Measurements from ENCODE around the gene SERPINB2. TPM values are rescaled to one million over a fixed set of nuclear protein-coding genes. Genes with fewer than 3 reads are reported as not detected.

Gene SERPINB2
- total RNA-seq, 1 donor from 2014 or later, result not detected

- peak within 1 kb of the TSS; percentile 27 for H3K4me3 Mint-ChIP-seq
- H3K79me2 ChIP-seq (ENCODE audit: low read depth), result no peaks in the 10 kb centered on the region
- no peak within 1 kb of the TSS for H3K9ac ChIP-seq
- H3F3A ChIP-seq (ENCODE audit: low read depth), result peaks cover 10% of the 10 kb centered on the region
- H3K9me3 Mint-ChIP-seq, result peaks cover 2% of the 10 kb centered on the region
- peak within 1 kb of the TSS; percentile 39 for H3K4me3 ChIP-seq
- H3K4me1 Mint-ChIP-seq, result peaks cover 5% of the 10 kb centered on the region
- peaks cover 6% of the 10 kb centered on the region for H3K27me3 Mint-ChIP-seq (ENCODE audit: insufficient read depth, low read depth)
- H4K20me1 ChIP-seq (ENCODE audit: low read depth), result no peaks in the 10 kb centered on the region
- H3K4me2 ChIP-seq, result peak within 1 kb of the TSS; percentile 77
- TF ChIP-seq EZH2 (IDR thresholded peaks at IDR 0.05), result peak; percentile 38
- no peak for TF ChIP-seq EZH2phosphoT487 (IDR thresholded peaks at IDR 0.05)
- peak; percentile 54 for TF ChIP-seq CTCF (IDR thresholded peaks at IDR 0.05)
- H3K9me3 ChIP-seq (ENCODE audit: low read depth), result no peaks in the 10 kb centered on the region
- peaks cover 7% of the 10 kb centered on the region for H3K4me1 ChIP-seq
- H2AFZ ChIP-seq (replicated peaks), result peak within 1 kb of the TSS; percentile 93
- no peak within 1 kb of the TSS for H3K27ac ChIP-seq
- peak; percentile 84 for DNase-seq (ENCODE audit: low spot score)
- H3K36me3 Mint-ChIP-seq, result no peaks in the 10 kb centered on the region
- H3K27me3 ChIP-seq, result peaks cover 27% of the 10 kb centered on the region
- no peak within 1 kb of the TSS for H3K27ac Mint-ChIP-seq
- no peaks in the 10 kb centered on the region for H3K36me3 ChIP-seq
Measured at GRCh38 chr18:63949068-63949737, 61.7 kb downstream of the SERPINB2 start, which contains the start of gene HMSD. Gene HMSD (plus strand): TSS chr18:63949301. CDS start chr18:63953456, 4,155 bp downstream.

GRCh38 chr18:63951302-63951705 lies 63.8 kb downstream of the SERPINB2 start:
- no peak overlapping the region for H3K4me2 ChIP-seq
- H3K79me2 ChIP-seq (ENCODE audit: low read depth), result no peaks in the 10 kb centered on the region
- no peak overlapping the region for H3K27ac ChIP-seq
- no peak overlapping the region for H3K4me3 Mint-ChIP-seq
- peaks cover 5% of the 10 kb centered on the region for H3K4me1 Mint-ChIP-seq
- H3K9me3 ChIP-seq (ENCODE audit: low read depth), result no peaks in the 10 kb centered on the region
- no peak overlapping the region for H3K27ac Mint-ChIP-seq
- peaks cover 10% of the 10 kb centered on the region for H3F3A ChIP-seq (ENCODE audit: low read depth)
- H2AFZ ChIP-seq (replicated peaks), result no peak overlapping the region
- peaks cover 27% of the 10 kb centered on the region for H3K27me3 ChIP-seq
- H3K9ac ChIP-seq, result no peak overlapping the region
- no peaks in the 10 kb centered on the region for H3K36me3 Mint-ChIP-seq
- peaks cover 10% of the 10 kb centered on the region for H3K27me3 Mint-ChIP-seq (ENCODE audit: insufficient read depth, low read depth)
- no peaks in the 10 kb centered on the region for H4K20me1 ChIP-seq (ENCODE audit: low read depth)
- H3K4me1 ChIP-seq, result peaks cover 7% of the 10 kb centered on the region
- no peak overlapping the region for H3K4me3 ChIP-seq
- H3K36me3 ChIP-seq, result no peaks in the 10 kb centered on the region
- DNase-seq (ENCODE audit: low spot score), result no peak
- TF ChIP-seq EZH2 (IDR thresholded peaks at IDR 0.05), result no peak
- TF ChIP-seq CTCF (IDR thresholded peaks at IDR 0.05), result no peak
- no peak for TF ChIP-seq EZH2phosphoT487 (IDR thresholded peaks at IDR 0.05)
- no peaks in the 10 kb centered on the region for H3K9me3 Mint-ChIP-seq

Other genes with a start within 250 kb of the SERPINB2 start
- not detected in 2 replicates for gene SERPINB4, start 243.4 kb upstream of the SERPINB2 start, total RNA-seq (ENCODE audit: low replicate concordance)
- not detected in 2 replicates for gene SERPINB3, start 225.8 kb upstream of the SERPINB2 start, total RNA-seq (ENCODE audit: low replicate concordance)
- gene SERPINB11, start 184.7 kb upstream of the SERPINB2 start, total RNA-seq (ENCODE audit: low replicate concordance), result not detected in 2 replicates
- not detected in 2 replicates for gene SERPINB7, start 112.3 kb upstream of the SERPINB2 start, total RNA-seq (ENCODE audit: low replicate concordance)
- not detected in 2 replicates for gene SERPINB10, start 20.3 kb downstream of the SERPINB2 start, total RNA-seq (ENCODE audit: low replicate concordance)
- 0.19 and 0.88 TPM in 2 replicates for gene HMSD, start 61.6 kb downstream of the SERPINB2 start, total RNA-seq (ENCODE audit: low replicate concordance)
- gene SERPINB8, start 82.4 kb downstream of the SERPINB2 start, total RNA-seq (ENCODE audit: low replicate concordance), result 0.34 and 0.46 TPM in 2 replicates